Liver (tissue), 9 donors: ENCODE data around the gene IL10RB. TPM values are rescaled to one million over a fixed set of nuclear protein-coding genes. Genes with fewer than 3 reads are reported as not detected.
A peak's percentile ranks its signal among the peaks of the same experiment; 100 is the strongest.

Experiments used
- DNase-seq: peaks from one replicate; pipeline ENCODE4 v3.0.0-alpha.2; 2017; ENCODE audit warnings: low spot score
- H3K27ac ChIP-seq, 2 donors: one replicate each; pipeline ENCODE4 v1.7.0; 2013; ENCODE audit warnings: inconsistent platforms in 2 of 2, low read length in 2 of 2, control low read depth in 1 of 2, low read depth in 1 of 2, mild to moderate bottlenecking in 1 of 2
- H3K27me3 ChIP-seq, 4 donors: one replicate each; pipeline versions ENCODE4 v1.6.1 to v1.7.0; 2013; ENCODE audit warnings: low read length in 3 of 4, inconsistent platforms in 1 of 4, mild to moderate bottlenecking in 1 of 4, moderate library complexity in 1 of 4; ENCODE audit not compliant: control insufficient read depth in 4 of 4, insufficient read depth in 4 of 4
- H3K36me3 ChIP-seq, 4 donors: one replicate each; pipeline versions ENCODE4 v1.6.1 to v1.7.0; 2013; ENCODE audit warnings: low read length in 3 of 4, mild to moderate bottlenecking in 3 of 4, low read depth in 1 of 4, moderate library complexity in 1 of 4; ENCODE audit not compliant: control insufficient read depth in 4 of 4, insufficient read depth in 3 of 4
- H3K4me1 ChIP-seq, 4 donors: one replicate each; pipeline versions ENCODE4 v1.6.1 to v1.7.0; 2013; ENCODE audit warnings: low read length in 3 of 4, mild to moderate bottlenecking in 3 of 4, moderate library complexity in 1 of 4; ENCODE audit not compliant: control insufficient read depth in 4 of 4, insufficient read depth in 4 of 4
- H3K4me3 ChIP-seq, 3 donors: one replicate each; pipeline versions ENCODE4 v1.6.1 to v1.7.0; 2013; ENCODE audit warnings: low read length in 3 of 3, control low read depth in 1 of 3, low read depth in 1 of 3, mild to moderate bottlenecking in 1 of 3
- H3K9ac ChIP-seq, 2 donors: one replicate each; pipeline ENCODE4 v1.7.0; 2013; ENCODE audit warnings: low read length in 2 of 2, mild to moderate bottlenecking in 2 of 2, moderate library complexity in 2 of 2, control low read depth in 1 of 2, low read depth in 1 of 2
- H3K9me3 ChIP-seq, 4 donors: one replicate each; pipeline versions ENCODE4 v1.6.1 to v1.7.0; 2013; ENCODE audit warnings: low read length in 3 of 4; ENCODE audit not compliant: control insufficient read depth in 4 of 4
- ATF3 ChIP-seq: IDR thresholded peaks from 2 replicates; pipeline ENCODE4 v1.6.1; 2016; ENCODE audit warnings: antibody characterized with exemption
- EGR1 ChIP-seq, 2 donors: IDR thresholded peaks; 2 replicates each; pipeline ENCODE4 v1.6.1; 2016 to 2018; ENCODE audit warnings: antibody characterized with exemption in 2 of 2, low read depth in 2 of 2
- FOXA1 ChIP-seq: IDR thresholded peaks from 2 replicates; pipeline ENCODE4 v1.6.1; 2016; ENCODE audit warnings: antibody characterized with exemption
- HNF4A ChIP-seq, 2 donors: conservative IDR thresholded peaks; 2 replicates each; pipeline ENCODE4 v1.6.1; 2016; ENCODE audit warnings: antibody characterized with exemption in 2 of 2, mild to moderate bottlenecking in 2 of 2
- HNF4G ChIP-seq: IDR thresholded peaks from 2 replicates; pipeline ENCODE4 v1.6.1; 2016; ENCODE audit warnings: antibody characterized with exemption
- JUND ChIP-seq, 2 donors: IDR thresholded peaks; 2 replicates each; pipeline ENCODE4 v1.6.1; 2016; ENCODE audit warnings: antibody characterized with exemption in 2 of 2
- NR2F2 ChIP-seq: IDR thresholded peaks from 2 replicates; pipeline ENCODE4 v1.6.1; 2016; ENCODE audit warnings: antibody characterized with exemption
- RAD21 ChIP-seq, 2 donors: IDR thresholded peaks; 2 replicates each; pipeline ENCODE4 v1.6.1; 2016; ENCODE audit warnings: antibody characterized with exemption in 2 of 2, mild to moderate bottlenecking in 2 of 2
- SP1 ChIP-seq: IDR thresholded peaks from 2 replicates; pipeline ENCODE4 v1.6.1; 2018; ENCODE audit warnings: antibody characterized with exemption, mild to moderate bottlenecking
- TAF1 ChIP-seq: conservative IDR thresholded peaks from 2 replicates; pipeline ENCODE4 v1.6.1; 2016; ENCODE audit warnings: antibody characterized with exemption, mild to moderate bottlenecking
- YY1 ChIP-seq: IDR thresholded peaks from 2 replicates; pipeline ENCODE4 v1.6.1; 2016; ENCODE audit warnings: antibody characterized with exemption, mild to moderate bottlenecking
- WGBS: extraction: QIAGEN DNeasy Blood & Tissue Kit; methylation state at CpG from one replicate; pipeline ENCODE4 v1.1.7; 2013; 5-methylcytosine and 5-hydroxymethylcytosine counted together
- polyA plus RNA-seq, 2 donors: library from polyadenylated mRNA; stranded (reverse) in 1 of 2; unstranded in 1 of 2; fragments of 200-250 nt in 1 of 2; fragments of >200 nt in 1 of 2; fragmentation: Nextera tagmentation in 1 of 2; extraction: Ambion mirVana in 1 of 2; gene quantifications; one replicate each; pipeline versions ENCODE4 v1.2.1 to v1.2.3, GENCODE V29; 2013 to 2015
- total RNA-seq, 2 donors: library from RNA; depleted of rRNA; stranded (reverse); fragments of >200 nt; gene quantifications; one replicate each; pipeline ENCODE4 v1.2.3, GENCODE V29; 2014
- TF ChIP-seq, protein P1 (sequence below): fragments of 150-350 bp; IDR thresholded peaks from 2 replicates; pipeline ENCODE4 v1.5.1; 2017; ENCODE audit warnings: improper control_type of control experiment, low read depth, low read length; ENCODE audit not compliant: missing input control
- TF ChIP-seq, protein P2 (sequence below): IDR thresholded peaks from 2 replicates; pipeline ENCODE4 v1.6.1; 2016; ENCODE audit warnings: antibody characterized with exemption, mild to moderate bottlenecking
- TF ChIP-seq, protein P3 (sequence below): IDR thresholded peaks from 2 replicates; pipeline ENCODE4 v1.6.1; 2016; ENCODE audit warnings: antibody characterized with exemption
- TF ChIP-seq, protein P4 (sequence below): IDR thresholded peaks from 2 replicates; pipeline ENCODE4 v1.6.1; 2016; ENCODE audit warnings: antibody characterized with exemption
- donor health status: healthy.
- donor health status: healthy.
- donor health status: healthy.
- donor health status: healthy.
- donor health status: healthy.

IL10RB gene
- total and polyA plus RNA-seq, 4 donors, result 16.1 to 22.1 (median 18.8) TPM

DNA sequence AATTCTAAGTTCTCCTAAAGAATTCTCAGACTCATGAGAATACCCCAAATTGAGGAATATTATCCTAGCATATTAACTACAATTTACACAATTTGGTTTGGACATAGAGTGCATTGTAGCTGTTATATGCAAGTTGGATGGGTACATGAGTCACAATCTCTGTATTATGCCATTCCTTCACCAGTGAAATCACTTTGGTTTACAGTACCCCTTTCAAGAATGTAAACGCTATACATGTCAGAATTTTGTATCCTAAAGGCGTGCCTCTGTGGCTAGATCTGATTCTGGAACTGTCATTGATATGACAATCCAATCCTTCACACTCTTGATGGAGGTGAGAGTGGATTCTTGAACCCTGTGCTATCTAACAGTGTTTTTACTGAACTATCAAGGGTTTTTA, 6.7 kb upstream of the IL10RB start:
- peaks cover 0 to 7% (median 5%) of the 10 kb centered on the region in 4 donors for H3K4me1 ChIP-seq
- no peak overlapping the region for H3K4me3 ChIP-seq
- H3K27me3 ChIP-seq, result no peaks in the 10 kb centered on the region
- 92% methylated on average over 2 of the region's 2 CpGs for WGBS
- H3K36me3 ChIP-seq, result peaks cover 4 to 52% (median 38%) of the 10 kb centered on the region in 4 donors
- DNase-seq, result no peak
- H3K9me3 ChIP-seq, result no peaks in the 10 kb centered on the region
- TF ChIP-seq YY1 (no peak), ATF3 (no peak), HNF4A (conservative IDR thresholded peaks at IDR 0.05) (no peak), EGR1 (IDR thresholded peaks at IDR 0.05; ENCODE audit: low read depth in 2 of 2) (no peak), RAD21 (IDR thresholded peaks at IDR 0.05) (no peak), FOXA1 (no peak), NR2F2 (no peak), TAF1 (no peak), SP1 (no peak), JUND (IDR thresholded peaks at IDR 0.05) (no peak)
- TF ChIP-seq, protein P1, sequence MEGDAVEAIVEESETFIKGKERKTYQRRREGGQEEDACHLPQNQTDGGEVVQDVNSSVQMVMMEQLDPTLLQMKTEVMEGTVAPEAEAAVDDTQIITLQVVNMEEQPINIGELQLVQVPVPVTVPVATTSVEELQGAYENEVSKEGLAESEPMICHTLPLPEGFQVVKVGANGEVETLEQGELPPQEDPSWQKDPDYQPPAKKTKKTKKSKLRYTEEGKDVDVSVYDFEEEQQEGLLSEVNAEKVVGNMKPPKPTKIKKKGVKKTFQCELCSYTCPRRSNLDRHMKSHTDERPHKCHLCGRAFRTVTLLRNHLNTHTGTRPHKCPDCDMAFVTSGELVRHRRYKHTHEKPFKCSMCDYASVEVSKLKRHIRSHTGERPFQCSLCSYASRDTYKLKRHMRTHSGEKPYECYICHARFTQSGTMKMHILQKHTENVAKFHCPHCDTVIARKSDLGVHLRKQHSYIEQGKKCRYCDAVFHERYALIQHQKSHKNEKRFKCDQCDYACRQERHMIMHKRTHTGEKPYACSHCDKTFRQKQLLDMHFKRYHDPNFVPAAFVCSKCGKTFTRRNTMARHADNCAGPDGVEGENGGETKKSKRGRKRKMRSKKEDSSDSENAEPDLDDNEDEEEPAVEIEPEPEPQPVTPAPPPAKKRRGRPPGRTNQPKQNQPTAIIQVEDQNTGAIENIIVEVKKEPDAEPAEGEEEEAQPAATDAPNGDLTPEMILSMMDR, result no peak
- TF ChIP-seq, protein P2, sequence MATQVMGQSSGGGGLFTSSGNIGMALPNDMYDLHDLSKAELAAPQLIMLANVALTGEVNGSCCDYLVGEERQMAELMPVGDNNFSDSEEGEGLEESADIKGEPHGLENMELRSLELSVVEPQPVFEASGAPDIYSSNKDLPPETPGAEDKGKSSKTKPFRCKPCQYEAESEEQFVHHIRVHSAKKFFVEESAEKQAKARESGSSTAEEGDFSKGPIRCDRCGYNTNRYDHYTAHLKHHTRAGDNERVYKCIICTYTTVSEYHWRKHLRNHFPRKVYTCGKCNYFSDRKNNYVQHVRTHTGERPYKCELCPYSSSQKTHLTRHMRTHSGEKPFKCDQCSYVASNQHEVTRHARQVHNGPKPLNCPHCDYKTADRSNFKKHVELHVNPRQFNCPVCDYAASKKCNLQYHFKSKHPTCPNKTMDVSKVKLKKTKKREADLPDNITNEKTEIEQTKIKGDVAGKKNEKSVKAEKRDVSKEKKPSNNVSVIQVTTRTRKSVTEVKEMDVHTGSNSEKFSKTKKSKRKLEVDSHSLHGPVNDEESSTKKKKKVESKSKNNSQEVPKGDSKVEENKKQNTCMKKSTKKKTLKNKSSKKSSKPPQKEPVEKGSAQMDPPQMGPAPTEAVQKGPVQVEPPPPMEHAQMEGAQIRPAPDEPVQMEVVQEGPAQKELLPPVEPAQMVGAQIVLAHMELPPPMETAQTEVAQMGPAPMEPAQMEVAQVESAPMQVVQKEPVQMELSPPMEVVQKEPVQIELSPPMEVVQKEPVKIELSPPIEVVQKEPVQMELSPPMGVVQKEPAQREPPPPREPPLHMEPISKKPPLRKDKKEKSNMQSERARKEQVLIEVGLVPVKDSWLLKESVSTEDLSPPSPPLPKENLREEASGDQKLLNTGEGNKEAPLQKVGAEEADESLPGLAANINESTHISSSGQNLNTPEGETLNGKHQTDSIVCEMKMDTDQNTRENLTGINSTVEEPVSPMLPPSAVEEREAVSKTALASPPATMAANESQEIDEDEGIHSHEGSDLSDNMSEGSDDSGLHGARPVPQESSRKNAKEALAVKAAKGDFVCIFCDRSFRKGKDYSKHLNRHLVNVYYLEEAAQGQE, result no peak
- TF ChIP-seq, protein P3, sequence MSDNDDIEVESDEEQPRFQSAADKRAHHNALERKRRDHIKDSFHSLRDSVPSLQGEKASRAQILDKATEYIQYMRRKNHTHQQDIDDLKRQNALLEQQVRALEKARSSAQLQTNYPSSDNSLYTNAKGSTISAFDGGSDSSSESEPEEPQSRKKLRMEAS, result no peak
- TF ChIP-seq, protein P4, sequence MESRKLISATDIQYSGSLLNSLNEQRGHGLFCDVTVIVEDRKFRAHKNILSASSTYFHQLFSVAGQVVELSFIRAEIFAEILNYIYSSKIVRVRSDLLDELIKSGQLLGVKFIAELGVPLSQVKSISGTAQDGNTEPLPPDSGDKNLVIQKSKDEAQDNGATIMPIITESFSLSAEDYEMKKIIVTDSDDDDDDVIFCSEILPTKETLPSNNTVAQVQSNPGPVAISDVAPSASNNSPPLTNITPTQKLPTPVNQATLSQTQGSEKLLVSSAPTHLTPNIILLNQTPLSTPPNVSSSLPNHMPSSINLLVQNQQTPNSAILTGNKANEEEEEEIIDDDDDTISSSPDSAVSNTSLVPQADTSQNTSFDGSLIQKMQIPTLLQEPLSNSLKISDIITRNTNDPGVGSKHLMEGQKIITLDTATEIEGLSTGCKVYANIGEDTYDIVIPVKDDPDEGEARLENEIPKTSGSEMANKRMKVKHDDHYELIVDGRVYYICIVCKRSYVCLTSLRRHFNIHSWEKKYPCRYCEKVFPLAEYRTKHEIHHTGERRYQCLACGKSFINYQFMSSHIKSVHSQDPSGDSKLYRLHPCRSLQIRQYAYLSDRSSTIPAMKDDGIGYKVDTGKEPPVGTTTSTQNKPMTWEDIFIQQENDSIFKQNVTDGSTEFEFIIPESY, result no peak
- H3K27ac ChIP-seq, result peak overlapping the region in 1 of 2 donors; percentile 39
- no peak overlapping the region for H3K9ac ChIP-seq

DNA sequence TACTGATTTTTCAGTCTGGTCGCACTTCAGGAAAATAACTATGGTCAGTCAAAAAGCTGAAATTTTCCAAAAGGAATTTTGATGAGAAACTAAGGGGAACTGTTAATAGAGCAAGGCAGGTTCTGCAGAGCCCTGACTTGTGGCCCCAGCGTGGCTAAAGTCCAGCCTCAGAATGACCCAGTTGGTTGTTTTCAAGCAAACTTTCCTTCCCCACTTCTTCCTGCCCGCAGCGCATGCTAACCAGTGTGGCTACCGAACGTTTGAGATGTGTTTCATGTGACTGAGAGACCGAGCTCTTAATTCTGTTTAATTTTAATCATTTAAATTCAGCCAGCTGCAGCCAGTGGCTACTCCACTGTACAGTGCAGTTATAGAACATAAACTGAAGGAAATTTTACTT, 6.2 kb upstream of the IL10RB start:
- WGBS, result 35% methylated on average over 7 of the region's 7 CpGs
- H3K27ac ChIP-seq, result peak overlapping the region in 1 of 2 donors; percentile 39
- peaks cover 0 to 10% (median 5%) of the 10 kb centered on the region in 4 donors for H3K4me1 ChIP-seq
- H3K4me3 ChIP-seq, result no peak overlapping the region
- no peaks in the 10 kb centered on the region for H3K9me3 ChIP-seq
- no peak for DNase-seq
- H3K27me3 ChIP-seq, result no peaks in the 10 kb centered on the region
- H3K36me3 ChIP-seq, result peaks cover 3 to 47% (median 33%) of the 10 kb centered on the region in 4 donors
- no peak overlapping the region for H3K9ac ChIP-seq
- TF ChIP-seq EGR1 (IDR thresholded peaks at IDR 0.05; ENCODE audit: low read depth in 2 of 2) (no peak), TAF1 (no peak), RAD21 (IDR thresholded peaks at IDR 0.05) (peak in 1 of 2 donors; percentile 44), HNF4G (peak; percentile 25), FOXA1 (no peak), JUND (IDR thresholded peaks at IDR 0.05) (no peak), HNF4A (conservative IDR thresholded peaks at IDR 0.05) (peak; percentile 54 to 71)
- TF ChIP-seq, protein P2, result no peak
- TF ChIP-seq, protein P4, result no peak
